Skeletal muscle satellite cell (primary cell): ENCODE results near the gene PYGB.
A peak's percentile ranks its signal among the peaks of the same experiment; 100 is the strongest.

Experiments
- H3K27me3 ChIP-seq: 2 replicates; pipeline ENCODE4 v1.7.0; 2013; ENCODE audit warnings: low read length; ENCODE audit not compliant: control insufficient read depth, insufficient read depth
- H3K36me3 ChIP-seq: 2 replicates; pipeline ENCODE4 v1.7.0; 2013; ENCODE audit warnings: mild to moderate bottlenecking, control low read depth, low read length; ENCODE audit not compliant: insufficient read depth
- H3K4me1 ChIP-seq: 2 replicates; pipeline ENCODE4 v1.7.0; 2013; ENCODE audit warnings: low read length; ENCODE audit not compliant: control insufficient read depth, insufficient read depth
- H3K4me2 ChIP-seq: 2 replicates; pipeline ENCODE4 v1.7.0; 2013; ENCODE audit warnings: mild to moderate bottlenecking, low read length
- H3K4me3 ChIP-seq: 2 replicates; pipeline ENCODE4 v1.7.0; 2013; ENCODE audit warnings: low read length
- H3K9ac ChIP-seq: 2 replicates; pipeline ENCODE4 v1.7.0; 2013; ENCODE audit warnings: mild to moderate bottlenecking, low read depth, low read length, moderate library complexity
- H3K9me3 ChIP-seq: replicated peaks from 2 replicates; pipeline ENCODE4 v1.7.0; 2013; ENCODE audit warnings: mild to moderate bottlenecking, control low read depth, low read length

PYGB gene

GRCh38 chr20:25247518-25247955 lies 348 bp upstream of the PYGB start:
- H3K4me2 ChIP-seq, result peak overlapping the region; percentile 91
- H3K9ac ChIP-seq, result peak overlapping the region; percentile 89
- no peaks in the 10 kb centered on the region for H3K27me3 ChIP-seq
- peak overlapping the region; percentile 80 for H3K4me3 ChIP-seq
- no peaks in the 10 kb centered on the region for H3K9me3 ChIP-seq
- peaks cover 19% of the 10 kb centered on the region for H3K36me3 ChIP-seq
- peaks cover 43% of the 10 kb centered on the region for H3K4me1 ChIP-seq

- H3K9me3 ChIP-seq, result no peaks in the 10 kb centered on the region
- H3K36me3 ChIP-seq, result peaks cover 25% of the 10 kb centered on the region
- H3K4me3 ChIP-seq, result peak overlapping the region; percentile 80
- peak overlapping the region; percentile 89 for H3K4me2 ChIP-seq
- peaks cover 53% of the 10 kb centered on the region for H3K4me1 ChIP-seq
- peak overlapping the region; percentile 94 for H3K9ac ChIP-seq
- no peaks in the 10 kb centered on the region for H3K27me3 ChIP-seq
Measured at GRCh38 chr20:25248786-25249172, 894 bp downstream of the PYGB start.

GRCh38 chr20:25249198-25249931 lies 1.5 kb downstream of the PYGB start:
- peaks cover 57% of the 10 kb centered on the region for H3K4me1 ChIP-seq
- H3K9me3 ChIP-seq, result no peaks in the 10 kb centered on the region
- H3K4me2 ChIP-seq, result peak overlapping the region; percentile 89
- no peaks in the 10 kb centered on the region for H3K27me3 ChIP-seq
- peaks cover 25% of the 10 kb centered on the region for H3K36me3 ChIP-seq
- H3K4me3 ChIP-seq, result peak overlapping the region; percentile 80
- peak overlapping the region; percentile 94 for H3K9ac ChIP-seq

- H3K9me3 ChIP-seq, result no peaks in the 10 kb centered on the region
- peak overlapping the region; percentile 89 for H3K4me2 ChIP-seq
- H3K36me3 ChIP-seq, result peaks cover 34% of the 10 kb centered on the region
- peak overlapping the region; percentile 80 for H3K4me3 ChIP-seq
- peak overlapping the region; percentile 44 for H3K9ac ChIP-seq
- H3K27me3 ChIP-seq, result no peaks in the 10 kb centered on the region
- peaks cover 69% of the 10 kb centered on the region for H3K4me1 ChIP-seq
Measured at GRCh38 chr20:25250508-25250907, 2.6 kb downstream of the PYGB start.

GRCh38 chr20:25251019-25251418 lies 3.1 kb downstream of the PYGB start:
- H3K4me1 ChIP-seq, result peaks cover 71% of the 10 kb centered on the region
- H3K4me3 ChIP-seq, result peak overlapping the region; percentile 80
- H3K9me3 ChIP-seq, result no peaks in the 10 kb centered on the region
- peak overlapping the region; percentile 44 for H3K9ac ChIP-seq
- peaks cover 35% of the 10 kb centered on the region for H3K36me3 ChIP-seq
- no peaks in the 10 kb centered on the region for H3K27me3 ChIP-seq
- H3K4me2 ChIP-seq, result peak overlapping the region; percentile 89

GRCh38 chr20:25251558-25251957 lies 3.7 kb downstream of the PYGB start:
- Histone ChIP-seq H3K27me3 (no peaks in the 10 kb centered on the region), H3K4me3 (peak overlapping the region; percentile 80), H3K36me3 (peaks cover 36% of the 10 kb centered on the region), H3K9me3 (no peaks in the 10 kb centered on the region), H3K4me2 (peak overlapping the region; percentile 89), H3K4me1 (peaks cover 71% of the 10 kb centered on the region), H3K9ac (no peak overlapping the region)

GRCh38 chr20:25252230-25252651 lies 4.4 kb downstream of the PYGB start:
- no peaks in the 10 kb centered on the region for H3K9me3 ChIP-seq
- no peaks in the 10 kb centered on the region for H3K27me3 ChIP-seq
- H3K4me1 ChIP-seq, result peaks cover 68% of the 10 kb centered on the region
- peaks cover 42% of the 10 kb centered on the region for H3K36me3 ChIP-seq
- H3K4me3 ChIP-seq, result peak overlapping the region; percentile 80
- H3K4me2 ChIP-seq, result peak overlapping the region; percentile 89
- no peak overlapping the region for H3K9ac ChIP-seq

GRCh38 chr20:25252686-25253421 lies 5.0 kb downstream of the PYGB start:
- Histone ChIP-seq H3K9ac (no peak overlapping the region), H3K4me2 (peak overlapping the region; percentile 89), H3K36me3 (peaks cover 44% of the 10 kb centered on the region), H3K4me1 (peaks cover 63% of the 10 kb centered on the region), H3K27me3 (no peaks in the 10 kb centered on the region), H3K9me3 (no peaks in the 10 kb centered on the region), H3K4me3 (no peak overlapping the region)

GRCh38 chr20:25253606-25254275 lies 5.9 kb downstream of the PYGB start:
- H3K36me3 ChIP-seq, result peaks cover 51% of the 10 kb centered on the region
- H3K4me2 ChIP-seq, result no peak overlapping the region
- no peak overlapping the region for H3K9ac ChIP-seq
- H3K4me3 ChIP-seq, result no peak overlapping the region
- no peaks in the 10 kb centered on the region for H3K27me3 ChIP-seq
- H3K4me1 ChIP-seq, result peaks cover 63% of the 10 kb centered on the region
- H3K9me3 ChIP-seq, result no peaks in the 10 kb centered on the region

GRCh38 chr20:25254571-25254970 lies 6.7 kb downstream of the PYGB start:
- H3K4me1 ChIP-seq, result peaks cover 63% of the 10 kb centered on the region
- no peak overlapping the region for H3K9ac ChIP-seq
- no peaks in the 10 kb centered on the region for H3K9me3 ChIP-seq

GRCh38 chr20:25254986-25255680 lies 7.2 kb downstream of the PYGB start:
- Histone ChIP-seq H3K4me3 (no peak overlapping the region), H3K9me3 (no peaks in the 10 kb centered on the region), H3K36me3 (peaks cover 65% of the 10 kb centered on the region), H3K9ac (peak overlapping the region; percentile 25), H3K4me1 (peaks cover 61% of the 10 kb centered on the region), H3K4me2 (peak overlapping the region; percentile 13), H3K27me3 (no peaks in the 10 kb centered on the region)

More at GRCh38 chr20:25254571-25254970, 6.7 kb downstream of the PYGB start:
- H3K4me2 ChIP-seq, result peak overlapping the region; percentile 13
- H3K36me3 ChIP-seq, result peaks cover 59% of the 10 kb centered on the region
- H3K27me3 ChIP-seq, result no peaks in the 10 kb centered on the region
- no peak overlapping the region for H3K4me3 ChIP-seq
